ENCODE data around the gene TMOD2.

Gene TMOD2

GRCh38 chr15:51863131-51863530, 111.7 kb downstream of the TMOD2 start:
- DNase-seq, result no peak

- DNase-seq, result no peak
These were observed 113.1 kb downstream of the TMOD2 start for GRCh38 chr15:51864408-51865056.

- DNase-seq, result no peak
These were observed 113.9 kb downstream of the TMOD2 start for GRCh38 chr15:51865317-51865716.
